ENCODE measurements around the gene MTCL3.

MTCL3 gene

DNA sequence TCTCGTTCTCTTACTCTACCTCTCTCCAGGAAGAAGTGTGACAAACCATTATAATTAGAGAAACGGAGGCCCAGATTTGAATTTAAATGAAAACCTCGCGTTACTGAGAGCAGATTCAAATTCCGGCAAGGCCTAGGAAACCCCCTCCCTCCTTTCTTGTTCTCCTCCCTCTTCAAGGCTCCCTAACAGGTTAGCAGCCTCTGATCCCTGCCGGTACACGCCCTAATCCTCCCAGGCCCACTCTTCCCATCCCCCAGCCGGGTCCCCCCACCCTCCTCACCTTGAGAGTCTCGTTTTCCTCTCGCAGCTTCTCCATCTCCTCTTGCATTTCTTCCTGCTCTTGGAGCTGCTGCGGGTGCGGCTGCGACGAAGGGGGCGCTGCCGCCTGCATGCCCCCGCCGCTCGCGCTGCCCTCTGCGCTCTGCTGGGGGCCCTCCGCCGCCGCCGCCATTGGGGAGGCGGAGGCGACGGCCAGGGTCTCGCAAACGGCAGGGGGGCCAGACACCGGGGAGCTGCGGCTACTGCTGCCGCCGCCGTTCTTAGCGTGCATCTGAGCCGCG is 3.8 kb downstream of the MTCL3 start:
- DNase-seq (ENCODE audit: low spot score) (no peak), FAIRE-seq (no peak)

DNA sequence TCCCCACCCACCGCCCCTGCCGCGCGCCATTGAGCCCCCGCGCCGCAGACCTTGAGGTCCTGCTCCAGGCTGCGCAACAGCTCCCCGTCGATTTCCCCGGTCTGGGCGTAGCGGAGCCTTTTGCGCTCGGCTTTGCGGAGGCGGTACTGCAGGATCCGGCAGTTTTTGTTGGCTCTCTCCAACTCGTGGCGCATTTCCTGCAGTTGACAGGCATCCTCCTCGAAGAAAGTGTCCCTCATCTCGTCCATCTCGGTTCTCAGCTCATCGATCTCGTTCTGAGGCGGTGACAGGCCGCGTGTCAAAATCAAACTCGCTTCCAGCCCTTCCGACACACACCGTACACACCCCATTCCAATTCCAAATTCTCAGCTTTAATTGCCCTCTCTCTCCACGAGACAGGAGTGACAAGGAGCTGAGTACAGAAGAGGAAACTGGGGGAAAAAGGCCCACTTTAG is 4.3 kb downstream of the MTCL3 start:
- no peak for FAIRE-seq
- no peak for DNase-seq (ENCODE audit: low spot score)

DNA sequence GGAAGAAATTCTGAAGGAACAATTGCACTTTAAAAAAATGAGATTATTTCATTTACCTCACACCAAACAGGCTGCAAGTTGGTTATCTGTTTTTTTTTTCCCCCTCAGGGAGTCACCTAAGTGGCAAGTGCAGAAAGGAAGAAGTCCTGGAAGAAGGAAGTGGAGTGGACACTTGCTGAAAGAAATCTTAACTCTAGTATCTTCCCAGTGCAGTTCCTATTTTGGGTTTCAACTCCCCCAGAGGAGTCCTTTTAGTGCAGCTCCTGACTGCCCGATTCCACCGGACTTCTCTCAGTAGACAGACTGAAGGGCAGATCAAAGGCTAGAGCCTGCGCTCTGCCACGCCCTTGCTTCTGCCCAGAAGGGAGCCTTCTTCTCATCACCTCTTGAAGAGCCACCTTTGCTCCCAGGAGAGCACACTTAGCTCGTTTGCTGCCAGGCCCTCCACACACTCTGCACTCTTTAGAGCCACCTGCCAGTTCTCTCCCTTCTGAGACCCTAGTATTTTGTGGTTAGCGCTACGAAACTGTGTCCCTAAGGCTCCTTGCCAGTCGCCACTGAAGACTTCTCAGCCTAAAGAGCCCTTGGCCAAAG is 4.9 kb downstream of the MTCL3 start:
- DNase-seq (ENCODE audit: low spot score), result no peak

DNA sequence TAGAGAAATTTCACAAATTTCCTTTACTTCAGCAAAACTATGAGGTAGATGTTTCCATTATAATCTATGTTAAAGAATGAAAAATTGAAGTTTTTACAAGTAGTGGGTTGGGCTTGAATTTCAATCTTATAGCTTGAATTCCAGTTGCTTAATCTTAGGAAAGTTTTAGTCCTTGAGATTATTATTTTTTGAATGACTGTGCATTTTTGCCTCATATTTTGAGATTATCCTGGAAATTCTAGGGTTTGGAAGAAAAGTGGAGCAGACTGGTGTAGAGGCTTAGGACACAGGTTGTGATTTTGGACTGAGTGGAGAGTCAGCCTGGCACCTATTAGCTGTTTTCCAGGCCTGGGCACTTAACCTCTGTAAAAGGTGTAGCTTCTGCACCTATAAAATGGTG is 5.7 kb downstream of the MTCL3 start:
- no peak for FAIRE-seq
- DNase-seq (ENCODE audit: low spot score), result no peak

More for the DNA sequence above, 4.9 kb downstream of the MTCL3 start:
- no peak for FAIRE-seq

DNA sequence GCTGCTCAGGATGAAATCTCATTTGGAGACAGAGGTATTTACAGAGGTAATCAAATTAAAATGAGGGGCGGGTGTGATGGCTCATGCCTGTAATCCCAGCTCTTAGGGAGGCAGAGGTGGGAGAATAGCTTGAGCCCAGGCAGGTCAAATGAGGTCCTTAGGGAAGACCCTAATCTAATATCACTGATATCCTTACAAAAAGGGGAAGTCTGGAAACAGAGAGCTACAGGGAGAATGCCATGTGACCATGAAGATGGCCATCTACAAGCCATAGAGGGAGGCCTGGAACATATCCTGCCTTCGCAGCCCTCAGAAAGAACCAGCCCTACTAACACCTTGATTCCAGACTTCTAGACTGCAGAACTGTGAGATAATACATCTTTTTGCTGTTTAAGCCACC is 8.3 kb downstream of the MTCL3 start:
- FAIRE-seq, result no peak

DNA sequence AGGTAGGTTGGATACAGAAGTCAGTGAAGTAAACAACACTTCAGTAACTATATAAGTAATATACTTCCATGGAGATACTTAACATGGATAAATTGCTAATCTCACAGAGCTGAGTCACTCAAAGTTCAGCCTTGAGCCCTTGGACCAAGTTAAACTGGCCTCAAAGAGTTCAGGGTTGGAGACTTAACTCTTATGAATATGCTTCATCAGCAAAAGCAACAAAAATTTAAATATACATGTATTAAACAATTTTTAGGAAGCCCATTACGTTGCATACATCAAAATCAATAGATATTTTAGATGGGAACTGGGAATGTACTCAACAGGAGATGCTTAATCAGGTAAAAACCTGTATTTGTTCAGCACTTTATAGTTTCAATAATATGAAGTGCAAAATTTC is 12.2 kb downstream of the MTCL3 start:
- DNase-seq (ENCODE audit: low spot score) (no peak), FAIRE-seq (no peak)

More for the DNA sequence above, 8.3 kb downstream of the MTCL3 start:
- DNase-seq (ENCODE audit: low spot score), result no peak

DNA sequence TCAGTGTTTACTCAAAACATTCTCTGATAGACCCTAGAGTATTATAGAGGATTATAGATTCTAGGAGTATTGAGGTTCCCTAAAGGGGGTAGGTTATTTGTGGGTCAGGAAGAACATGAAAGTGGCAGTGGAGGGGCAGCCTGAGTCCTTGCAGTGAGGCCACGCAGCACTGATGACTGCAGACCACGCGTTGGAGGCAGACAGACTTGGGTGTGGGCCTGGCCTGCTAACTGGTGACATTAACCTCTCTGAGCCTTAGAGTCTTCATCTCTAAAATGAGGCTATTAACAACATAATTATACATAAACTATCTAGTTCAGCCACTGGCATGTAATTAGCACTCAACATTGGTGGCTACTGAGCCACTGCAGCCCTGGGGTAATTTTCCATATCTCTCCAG is 16.1 kb downstream of the MTCL3 start:
- no peak for FAIRE-seq
- DNase-seq (ENCODE audit: low spot score), result no peak

DNA sequence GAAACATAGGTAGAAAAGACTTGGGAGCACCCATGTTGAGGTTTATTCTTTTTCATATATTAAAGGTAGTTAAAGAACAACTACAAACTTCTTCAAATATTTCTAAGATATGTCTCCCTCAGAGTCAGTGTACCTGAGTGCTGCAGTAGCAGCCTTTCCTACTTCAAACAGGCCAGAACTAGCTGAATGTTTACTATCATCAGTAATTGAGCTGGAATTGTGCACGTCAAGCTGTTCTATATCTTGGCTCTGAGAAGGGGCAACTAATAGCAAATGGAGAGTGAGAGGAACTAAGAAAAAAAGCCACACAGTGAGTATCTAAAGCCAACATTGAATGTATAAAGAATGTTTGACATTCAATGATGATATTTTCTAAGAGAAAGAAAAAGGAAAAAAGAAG is 21.7 kb downstream of the MTCL3 start:
- DNase-seq (ENCODE audit: low spot score) (no peak), FAIRE-seq (no peak)

DNA sequence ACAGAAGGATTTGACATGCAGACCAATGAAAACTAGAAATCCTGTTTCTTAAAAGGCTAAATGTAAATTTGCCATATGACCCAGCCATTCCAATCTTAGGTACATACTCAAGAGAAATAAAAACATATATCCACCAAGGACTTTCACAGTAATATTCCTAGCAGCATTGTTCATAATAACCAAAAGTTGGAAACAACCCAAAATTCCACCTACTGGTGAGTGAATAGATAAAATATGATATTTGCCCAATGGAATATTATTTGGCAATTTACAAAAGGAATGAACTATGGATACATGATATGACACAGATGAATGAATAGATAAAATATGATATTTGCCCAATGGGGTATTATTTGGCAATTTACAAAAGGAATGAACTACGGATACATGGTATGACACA is 22.7 kb downstream of the MTCL3 start:
- FAIRE-seq, result no peak
- no peak for DNase-seq (ENCODE audit: low spot score)

DNA sequence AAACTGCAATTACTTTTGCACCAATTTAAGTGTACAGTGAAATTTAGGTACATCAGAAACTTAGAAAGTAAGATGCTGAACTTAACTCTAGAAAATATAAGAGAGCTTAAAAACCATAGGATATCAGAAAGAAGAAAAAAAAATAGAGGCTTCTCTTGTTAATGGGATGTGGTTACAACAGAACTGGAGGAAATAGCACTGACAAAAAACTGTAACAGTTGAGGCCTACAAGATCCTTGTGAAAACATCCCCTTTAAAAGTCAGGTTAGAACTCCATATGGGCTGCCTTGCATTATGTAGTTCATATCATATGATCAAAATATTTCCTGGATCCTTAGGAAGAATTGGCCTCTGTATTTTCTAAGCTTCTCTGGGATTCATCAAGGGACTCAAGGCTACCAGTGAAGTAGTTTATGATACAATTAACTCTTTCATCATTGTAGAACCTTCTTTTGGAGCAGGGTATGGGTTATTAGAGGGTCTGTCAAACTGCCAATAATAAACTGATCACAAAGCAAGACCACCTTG is 24.8 kb downstream of the MTCL3 start:
- no peak for DNase-seq (ENCODE audit: low spot score)
- FAIRE-seq, result no peak

DNA sequence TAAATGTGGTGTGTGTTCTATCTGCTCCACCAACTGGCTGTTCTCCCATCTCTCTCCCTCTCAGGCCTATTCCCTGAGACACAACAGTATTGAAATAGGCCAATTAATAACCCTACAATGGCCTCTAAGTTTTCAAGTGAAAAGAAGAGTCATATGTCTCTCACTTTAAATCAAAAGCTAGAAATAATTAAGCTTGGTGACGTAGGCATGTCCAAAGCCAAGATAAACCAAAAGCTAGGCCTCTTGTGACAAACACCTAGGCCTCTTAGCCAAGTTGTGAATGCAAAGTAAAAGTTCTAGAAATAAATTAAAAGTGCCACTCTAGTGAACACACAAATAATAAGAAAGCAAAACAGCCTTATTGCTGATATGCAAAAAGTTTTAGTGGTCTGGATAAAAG is 29.9 kb downstream of the MTCL3 start:
- FAIRE-seq, result no peak
- no peak for DNase-seq (ENCODE audit: low spot score)

DNA sequence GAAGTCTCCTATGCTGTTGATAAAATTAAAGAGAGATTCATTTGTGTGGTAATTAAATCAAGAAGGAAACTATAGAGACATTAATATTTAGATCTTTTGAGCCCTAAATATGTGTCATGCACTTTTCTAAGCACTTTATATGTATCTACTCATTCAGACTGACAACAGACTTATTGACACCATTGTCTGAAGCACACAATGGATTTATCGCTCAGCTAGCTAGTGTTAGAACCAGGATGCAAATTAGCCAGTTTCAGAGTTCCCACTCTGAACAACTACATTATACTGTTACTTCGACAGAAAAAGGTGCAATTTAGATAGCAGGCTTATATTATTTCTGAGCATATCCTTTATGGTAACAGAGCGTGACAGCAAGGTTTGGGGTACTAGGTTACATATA is 32.2 kb downstream of the MTCL3 start:
- no peak for FAIRE-seq

DNA sequence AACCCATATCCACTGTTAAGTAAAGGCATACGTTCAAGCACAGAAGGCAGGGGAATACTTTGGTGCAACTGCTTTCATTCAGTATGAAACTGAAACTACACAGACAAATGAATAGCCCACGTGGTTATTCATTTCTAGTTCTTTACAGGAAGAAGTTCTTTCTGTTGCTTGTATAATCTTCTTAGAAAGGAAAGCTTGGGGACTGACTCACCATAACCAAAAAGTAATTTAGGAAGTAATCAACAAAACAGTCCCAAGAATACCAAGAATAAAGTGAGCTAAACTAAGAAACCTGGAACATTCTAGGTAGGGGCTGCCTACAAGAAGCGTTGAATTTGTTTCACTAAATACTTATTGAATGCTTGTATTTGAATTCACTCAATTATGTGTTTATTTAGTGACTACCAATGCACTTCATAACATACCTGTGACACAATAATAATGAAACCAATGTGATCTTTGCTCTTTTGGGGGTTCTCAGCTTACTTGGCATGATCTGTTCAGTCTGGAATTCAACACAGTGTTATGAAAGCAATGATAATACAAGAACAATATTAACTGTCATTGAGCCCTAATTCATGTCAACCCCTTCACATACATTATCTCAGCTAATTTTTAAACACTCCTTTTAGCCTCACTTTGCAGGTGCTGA is 34.8 kb downstream of the MTCL3 start:
- peak; percentile 83 for FAIRE-seq

More for the DNA sequence above, 32.2 kb downstream of the MTCL3 start:
- DNase-seq (ENCODE audit: low spot score), result no peak

DNA sequence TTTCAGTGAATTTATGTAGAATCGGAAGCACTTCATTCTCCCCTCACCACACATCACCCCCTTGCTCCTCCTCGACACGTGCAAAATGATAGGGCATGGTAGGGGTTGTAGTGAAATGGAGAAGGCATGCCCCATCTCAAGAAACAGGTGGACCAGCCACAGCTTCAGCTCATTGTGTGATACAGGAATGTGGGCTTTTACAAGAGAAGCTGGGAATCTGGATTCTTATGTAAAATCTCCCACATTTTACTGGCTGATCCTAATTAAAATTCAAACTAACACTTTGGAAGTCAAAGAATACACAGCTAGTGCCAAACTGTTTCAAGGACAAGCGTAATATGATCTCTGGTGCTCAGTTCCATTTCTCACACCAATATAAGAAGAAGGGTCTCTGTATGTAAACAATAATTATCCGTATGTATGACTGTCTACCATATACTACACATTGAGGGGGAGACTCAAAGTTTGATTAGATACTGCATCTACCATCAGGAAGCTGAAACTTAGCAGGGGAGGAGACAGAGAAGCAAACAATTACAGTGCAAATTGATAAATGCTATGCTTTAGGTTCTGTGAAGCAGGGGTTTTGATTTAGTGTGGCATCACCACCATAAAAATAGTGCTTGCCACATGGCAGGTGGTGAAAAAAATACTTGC is 35.6 kb downstream of the MTCL3 start:
- FAIRE-seq, result no peak
- DNase-seq (ENCODE audit: low spot score), result no peak

More for the DNA sequence above, 34.8 kb downstream of the MTCL3 start:
- DNase-seq (ENCODE audit: low spot score), result peak; percentile 78

DNA sequence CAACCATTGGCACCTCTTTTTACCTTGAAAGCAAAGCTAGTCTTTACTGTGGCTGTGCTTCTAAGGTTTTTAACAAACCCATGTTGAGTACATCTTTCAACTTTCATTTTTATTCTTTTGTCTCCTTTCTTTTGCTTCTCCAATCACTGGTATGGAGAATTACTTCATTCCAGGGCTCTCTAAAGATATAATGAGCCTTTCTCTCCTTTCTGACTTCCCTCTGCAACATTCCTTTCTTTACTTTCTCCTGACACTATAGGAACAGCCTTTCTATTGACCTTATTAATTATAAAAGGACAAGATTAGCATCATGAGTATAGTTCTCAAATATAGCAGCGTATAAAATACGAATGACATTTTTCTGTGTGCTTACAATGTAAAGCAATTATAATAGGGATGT is 36.8 kb downstream of the MTCL3 start:
- DNase-seq (ENCODE audit: low spot score), result no peak
- FAIRE-seq, result no peak

DNA sequence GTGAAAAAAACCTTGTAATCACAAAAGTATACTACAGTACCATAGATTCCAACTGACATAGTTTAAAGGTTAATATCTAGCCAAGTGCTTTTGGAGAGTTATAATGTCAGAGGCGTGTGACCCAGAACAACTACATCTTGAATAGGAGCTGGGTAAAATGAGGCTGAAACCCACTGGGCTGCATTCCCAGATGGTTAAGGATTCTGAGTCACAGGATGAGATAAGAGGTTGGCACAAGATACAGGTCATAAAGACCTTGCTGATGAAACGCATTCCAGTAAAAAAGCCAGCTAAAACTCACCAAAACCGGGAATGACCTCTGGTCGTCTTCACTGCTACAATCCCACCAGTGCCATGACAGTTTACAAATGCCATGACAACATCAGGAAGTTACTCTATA is 37.5 kb downstream of the MTCL3 start:
- peak; percentile 95 for DNase-seq (ENCODE audit: low spot score)
- FAIRE-seq, result peak; percentile 99

DNA sequence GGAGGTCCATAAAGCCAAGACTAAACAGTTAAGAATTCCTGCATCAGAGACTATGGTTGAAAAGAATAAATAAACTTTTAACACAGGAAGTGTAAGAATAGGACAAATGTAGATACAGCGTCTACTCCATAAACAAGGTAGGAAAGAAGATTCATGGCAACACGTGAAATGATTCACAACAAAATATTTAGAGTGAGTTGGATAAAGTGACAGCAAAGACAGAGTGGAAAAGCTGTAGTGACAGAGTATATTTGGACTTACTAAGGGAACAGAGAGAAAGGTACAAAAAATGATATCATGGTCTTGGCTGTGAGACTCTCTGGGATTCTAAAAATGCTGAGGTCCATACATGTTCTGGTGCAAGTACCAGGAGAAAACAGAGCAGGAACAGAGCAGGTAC is 38.0 kb downstream of the MTCL3 start:
- no peak for FAIRE-seq
- DNase-seq (ENCODE audit: low spot score), result peak; percentile 51

DNA sequence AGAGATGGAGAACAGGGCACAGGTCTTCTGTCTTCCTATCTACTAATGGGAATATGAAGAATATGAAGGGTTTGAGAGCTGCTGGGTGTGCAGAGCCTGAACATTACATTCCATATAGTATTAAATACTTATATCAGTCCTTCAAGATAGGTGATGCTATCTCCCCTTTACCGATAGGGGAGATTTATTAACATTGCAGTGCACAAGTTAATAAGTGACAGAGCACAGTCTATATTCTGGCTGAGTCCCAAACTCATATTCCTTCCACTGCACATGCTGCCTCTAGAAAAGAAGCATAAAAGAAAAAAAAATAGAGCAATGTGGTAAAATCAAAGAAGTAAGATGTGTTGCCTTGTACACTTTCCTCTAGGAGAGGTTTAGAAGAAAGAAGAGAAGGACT is 41.5 kb downstream of the MTCL3 start:
- peak; percentile 76 for FAIRE-seq
- no peak for DNase-seq (ENCODE audit: low spot score)

DNA sequence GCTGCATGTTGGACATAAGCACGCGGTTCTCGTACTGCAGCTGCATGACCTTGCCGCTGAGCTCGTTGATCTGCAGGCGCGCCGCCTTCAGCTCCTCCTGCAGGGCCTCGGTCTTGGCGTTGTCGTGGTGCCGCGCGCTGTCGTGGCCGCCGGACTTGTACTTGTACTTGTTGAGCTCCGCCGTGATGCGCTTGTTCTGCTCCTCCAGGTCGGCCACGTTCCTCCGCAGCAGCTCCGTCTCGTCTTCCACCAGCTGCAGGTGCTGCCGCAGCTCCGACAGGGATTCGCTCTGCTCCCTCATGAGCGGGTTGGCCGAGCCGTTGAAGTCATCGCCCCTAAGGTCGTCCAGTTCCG is 43.3 kb downstream of the MTCL3 start:
- FAIRE-seq, result no peak
- no peak for DNase-seq (ENCODE audit: low spot score)

DNA sequence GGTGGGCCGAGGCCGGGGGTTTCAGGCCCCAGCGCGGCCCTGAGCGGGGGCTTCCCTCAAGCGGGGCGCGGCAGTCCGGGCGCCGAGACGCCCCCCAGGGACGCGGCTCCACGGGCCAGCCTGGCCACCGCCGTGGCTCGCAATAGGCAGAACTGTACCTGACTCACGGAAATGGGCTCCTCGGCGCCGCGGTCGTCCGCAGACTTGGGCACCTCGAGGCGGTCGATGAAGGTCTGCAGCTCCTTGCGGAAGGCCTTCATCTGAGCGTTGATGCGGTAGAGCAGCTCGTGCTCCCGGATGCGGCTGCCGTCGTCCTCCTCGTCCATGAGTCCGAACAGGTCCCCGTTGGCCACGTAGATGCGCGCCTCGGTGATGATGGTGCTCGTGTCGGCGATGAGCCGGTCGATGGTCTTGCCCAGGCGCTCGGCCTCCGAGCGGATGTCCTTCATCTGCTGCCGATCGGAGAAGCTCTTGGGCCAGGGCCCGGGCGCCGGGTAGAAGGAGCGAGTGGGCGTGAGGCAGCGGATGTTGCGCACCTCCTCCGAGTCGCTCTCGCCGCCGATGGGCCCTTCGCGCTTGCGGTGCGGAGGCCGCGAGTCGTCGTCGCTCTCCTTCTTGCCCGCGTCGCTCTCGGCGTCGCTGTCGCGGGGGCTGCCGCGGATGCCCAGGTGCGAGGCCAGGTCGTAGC is 43.9 kb downstream of the MTCL3 start:
- DNase-seq (ENCODE audit: low spot score) (no peak), FAIRE-seq (no peak)

DNA sequence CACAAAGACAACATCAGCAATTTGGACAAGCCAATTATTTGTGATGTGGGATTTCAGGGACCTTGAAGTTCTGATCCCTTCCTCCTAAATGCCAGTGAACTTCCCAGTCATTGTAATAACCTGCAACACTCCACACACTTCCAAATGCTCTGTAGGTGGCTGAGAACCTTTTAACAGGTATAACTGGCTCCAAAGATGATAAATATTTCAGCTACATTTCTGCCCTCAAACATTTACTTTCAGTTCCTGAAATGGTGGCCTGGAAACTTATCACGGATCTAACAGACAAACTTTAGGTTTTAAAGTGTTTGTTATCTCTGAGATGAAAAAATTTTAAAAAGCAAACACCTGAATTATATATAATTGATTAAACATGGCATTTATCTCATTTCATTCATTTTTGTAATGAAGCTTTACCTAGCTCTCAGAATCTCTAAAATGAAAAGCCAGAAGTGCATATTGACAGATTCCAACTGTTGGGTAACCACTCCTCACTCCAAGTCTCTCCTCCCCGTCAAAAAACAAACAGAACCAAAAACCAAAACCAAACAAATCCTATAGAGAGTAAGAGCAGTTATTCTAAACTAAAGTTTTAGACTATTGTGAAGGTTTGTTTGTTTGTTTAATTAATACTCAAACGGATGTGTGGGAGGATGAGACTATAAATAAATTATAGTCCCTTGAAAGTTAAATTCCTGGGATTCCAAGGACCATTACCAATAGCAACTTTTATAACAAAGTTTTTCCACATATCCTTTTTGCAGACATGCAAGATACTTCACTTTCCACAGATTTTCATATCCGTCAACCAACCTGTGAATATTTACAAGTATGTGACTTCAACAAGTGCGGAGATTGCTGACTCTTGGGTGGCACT is 47.5 kb downstream of the MTCL3 start:
- FAIRE-seq (no peak), DNase-seq (ENCODE audit: low spot score) (no peak)

All from RCC 7860 (cell line).